Activated CD4-positive, alpha-beta memory T cell treated with anti-CD3 and anti-CD28 coated beads, Interleukin-2, amount 10 ng/mL, durations not matched to agents 7 days and 5 days (primary cell): ENCODE data around the gene CD200. TPM values are rescaled to one million over a fixed set of nuclear protein-coding genes. Genes with fewer than 3 reads are reported as not detected.
A peak's percentile ranks its signal among the peaks of the same experiment; 100 is the strongest.

ENCODE experiments used
- CTCF ChIA-PET: fragments of 350-600 bp; sonication (Branson Sonifier 250); formaldehyde crosslinking; loops from one replicate; lab custom pipeline; 2021; ENCODE audit warnings: antibody characterized with exemption, inconsistent platforms; lab: Charles Lee
- POLR2A ChIA-PET: fragments of 350-600 bp; sonication (Branson Sonifier 250); formaldehyde crosslinking; loops from one replicate; lab custom pipeline; 2021; ENCODE audit warnings: antibody characterized with exemption; lab: Charles Lee
- DNase-seq: peaks from one replicate; pipeline ENCODE4 v3.0.0-alpha.2; 2020
- H3K27ac Mint-ChIP-seq: one replicate; pipeline ENCODE4 v1.8.0; 2021; ENCODE audit warnings: mild to moderate bottlenecking, mixed read lengths
- H3K27me3 Mint-ChIP-seq: one replicate; pipeline ENCODE4 v1.8.0; 2021; ENCODE audit warnings: mixed read lengths
- H3K36me3 Mint-ChIP-seq: one replicate; pipeline ENCODE4 v1.8.0; 2021; ENCODE audit warnings: low read depth, mixed read lengths
- H3K4me1 Mint-ChIP-seq: one replicate; pipeline ENCODE4 v1.8.0; 2021; ENCODE audit warnings: mixed read lengths
- H3K4me3 Mint-ChIP-seq: one replicate; pipeline ENCODE4 v1.8.0; 2021; ENCODE audit warnings: mild to moderate bottlenecking, mixed read lengths
- H3K9me3 Mint-ChIP-seq: one replicate; pipeline ENCODE4 v1.8.0; 2021; ENCODE audit warnings: mixed read lengths
- total RNA-seq, 2 experiments: library from RNA; stranded (reverse); gene quantifications; one replicate each; pipeline ENCODE4 v1.2.3, GENCODE V29; 2021

CD200 gene
- total RNA-seq, 2 experiments from 2014 or later, result 9.1 to 9.2 TPM

- CTCF ChIA-PET, result interaction anchor here (2.2 kb wide), 1 partner anchor 19 kb away, joined by 7 read pairs; the partner anchor contains the start of gene CD200
- no peaks in the 10 kb centered on the region for H3K27me3 Mint-ChIP-seq
These were observed 18.9 kb downstream of the CD200 start for GRCh38 chr3:112351823-112352222.

GRCh38 chr3:112352720-112353119 is 19.8 kb downstream of the CD200 start:
- H3K4me3 Mint-ChIP-seq, result no peak overlapping the region
- DNase-seq, result no peak
- H3K4me1 Mint-ChIP-seq, result peaks cover 12% of the 10 kb centered on the region
- no peaks in the 10 kb centered on the region for H3K27me3 Mint-ChIP-seq
- ChIA-PET POLR2A (no interaction called here), CTCF (interaction anchor here (0.7 to 1.7 kb wide), 3 partner anchors 10 to 627 kb away, joined by 3 to 5 read pairs (median 3); no protein-coding TSS in a partner anchor)
- no peak overlapping the region for H3K27ac Mint-ChIP-seq
- peaks cover 48% of the 10 kb centered on the region for H3K36me3 Mint-ChIP-seq
- H3K9me3 Mint-ChIP-seq, result no peaks in the 10 kb centered on the region

More at GRCh38 chr3:112351823-112352222, 18.9 kb downstream of the CD200 start:
- no peak for DNase-seq
- H3K27ac Mint-ChIP-seq, result no peak overlapping the region
- H3K4me3 Mint-ChIP-seq, result no peak overlapping the region
- H3K36me3 Mint-ChIP-seq, result peaks cover 57% of the 10 kb centered on the region
- peaks cover 9% of the 10 kb centered on the region for H3K4me1 Mint-ChIP-seq
- POLR2A ChIA-PET, result no interaction called here
- no peaks in the 10 kb centered on the region for H3K9me3 Mint-ChIP-seq

- CTCF ChIA-PET, result interaction anchor here (0.7 to 1.7 kb wide), 3 partner anchors 9 to 626 kb away, joined by 3 to 5 read pairs (median 3); no protein-coding TSS in a partner anchor
- peaks cover 17% of the 10 kb centered on the region for H3K4me1 Mint-ChIP-seq
- no peak for DNase-seq
- POLR2A ChIA-PET, result no interaction called here
- no peaks in the 10 kb centered on the region for H3K27me3 Mint-ChIP-seq
- no peaks in the 10 kb centered on the region for H3K9me3 Mint-ChIP-seq
- H3K36me3 Mint-ChIP-seq, result peaks cover 42% of the 10 kb centered on the region
- no peak overlapping the region for H3K4me3 Mint-ChIP-seq
- no peak overlapping the region for H3K27ac Mint-ChIP-seq
These were observed 20.4 kb downstream of the CD200 start for GRCh38 chr3:112353365-112353764.

GRCh38 chr3:112354642-112355306 is 21.8 kb downstream of the CD200 start:
- no peaks in the 10 kb centered on the region for H3K27me3 Mint-ChIP-seq
- peaks cover 39% of the 10 kb centered on the region for H3K36me3 Mint-ChIP-seq
- H3K27ac Mint-ChIP-seq, result no peak overlapping the region
- ChIA-PET POLR2A (no interaction called here), CTCF (no interaction called here)
- H3K9me3 Mint-ChIP-seq, result no peaks in the 10 kb centered on the region
- H3K4me1 Mint-ChIP-seq, result peaks cover 27% of the 10 kb centered on the region
- DNase-seq, result no peak
- H3K4me3 Mint-ChIP-seq, result no peak overlapping the region

- peaks cover 34% of the 10 kb centered on the region for H3K36me3 Mint-ChIP-seq
- no peak overlapping the region for H3K27ac Mint-ChIP-seq
- no peak overlapping the region for H3K4me3 Mint-ChIP-seq
- CTCF ChIA-PET, result no interaction called here
- no peaks in the 10 kb centered on the region for H3K9me3 Mint-ChIP-seq
- H3K27me3 Mint-ChIP-seq, result no peaks in the 10 kb centered on the region
- no peak for DNase-seq
- POLR2A ChIA-PET, result no interaction called here
- H3K4me1 Mint-ChIP-seq, result peaks cover 25% of the 10 kb centered on the region
These were observed 22.3 kb downstream of the CD200 start for GRCh38 chr3:112355307-112355687.

GRCh38 chr3:112357930-112358780 is 25.2 kb downstream of the CD200 start:
- ChIA-PET POLR2A (interaction anchor here (1.1 to 1.5 kb wide), 2 partner anchors 25 to 141 kb away, joined by 4 to 6 read pairs; partner anchors contain the start of genes BTLA and CD200), CTCF (no interaction called here)
- H3K9me3 Mint-ChIP-seq, result no peaks in the 10 kb centered on the region
- DNase-seq, result peak; percentile 40
- peaks cover 23% of the 10 kb centered on the region for H3K36me3 Mint-ChIP-seq
- H3K27me3 Mint-ChIP-seq, result no peaks in the 10 kb centered on the region
- peaks cover 23% of the 10 kb centered on the region for H3K4me1 Mint-ChIP-seq
- H3K27ac Mint-ChIP-seq, result peak overlapping the region; percentile 64
- peak overlapping the region; percentile 44 for H3K4me3 Mint-ChIP-seq

- ChIA-PET CTCF (no interaction called here), POLR2A (interaction anchor here (0.8 kb wide), 1 partner anchor 27 kb away, joined by 3 read pairs; no protein-coding TSS in a partner anchor)
- peaks cover 40% of the 10 kb centered on the region for H3K4me1 Mint-ChIP-seq
- H3K27ac Mint-ChIP-seq, result no peak overlapping the region
- no peaks in the 10 kb centered on the region for H3K9me3 Mint-ChIP-seq
- no peaks in the 10 kb centered on the region for H3K27me3 Mint-ChIP-seq
- peaks cover 22% of the 10 kb centered on the region for H3K36me3 Mint-ChIP-seq
- no peak for DNase-seq
- no peak overlapping the region for H3K4me3 Mint-ChIP-seq
These were observed 27.6 kb downstream of the CD200 start for GRCh38 chr3:112360561-112360960.

GRCh38 chr3:112362221-112362620 is 29.3 kb downstream of the CD200 start:
- DNase-seq, result no peak
- ChIA-PET POLR2A (interaction anchor here (3.7 kb wide), 1 partner anchor 28 kb away, joined by 13 read pairs; the partner anchor contains the start of gene CD200), CTCF (interaction anchor here (0.9 to 1.8 kb wide), 2 partner anchors 9 to 29 kb away, joined by 4 to 5 read pairs; partner anchors contain the start of gene CD200)
- Mint-ChIP-seq H3K27me3 (no peaks in the 10 kb centered on the region), H3K36me3 (peaks cover 29% of the 10 kb centered on the region), H3K4me3 (no peak overlapping the region), H3K9me3 (no peaks in the 10 kb centered on the region), H3K27ac (no peak overlapping the region), H3K4me1 (peaks cover 43% of the 10 kb centered on the region)

GRCh38 chr3:112364291-112364690 is 31.3 kb downstream of the CD200 start:
- Mint-ChIP-seq H3K27ac (peak overlapping the region; percentile 24), H3K9me3 (no peaks in the 10 kb centered on the region), H3K36me3 (peaks cover 29% of the 10 kb centered on the region), H3K4me3 (peak overlapping the region; percentile 0), H3K4me1 (peaks cover 23% of the 10 kb centered on the region), H3K27me3 (no peaks in the 10 kb centered on the region)
- CTCF ChIA-PET, result interaction anchor here (0.5 to 1.3 kb wide), 2 partner anchors 71 to 154 kb away, joined by 3 to 5 read pairs; no protein-coding TSS in a partner anchor
- no peak for DNase-seq
- POLR2A ChIA-PET, result interaction anchor here (3.7 kb wide), 1 partner anchor 31 kb away, joined by 13 read pairs; the partner anchor contains the start of gene CD200

- POLR2A ChIA-PET, result interaction anchor here (1.2 to 3.7 kb wide), 2 partner anchors 26 to 31 kb away, joined by 3 to 13 read pairs; partner anchors contain the start of gene CD200
- H3K36me3 Mint-ChIP-seq, result peaks cover 29% of the 10 kb centered on the region
- H3K4me3 Mint-ChIP-seq, result no peak overlapping the region
- DNase-seq, result no peak
- no peaks in the 10 kb centered on the region for H3K27me3 Mint-ChIP-seq
- peaks cover 22% of the 10 kb centered on the region for H3K4me1 Mint-ChIP-seq
- no peak overlapping the region for H3K27ac Mint-ChIP-seq
- CTCF ChIA-PET, result interaction anchor here (1.3 kb wide), 1 partner anchor 72 kb away, joined by 5 read pairs; no protein-coding TSS in a partner anchor
- no peaks in the 10 kb centered on the region for H3K9me3 Mint-ChIP-seq
These were observed 32.1 kb downstream of the CD200 start for GRCh38 chr3:112365035-112365434.

GRCh38 chr3:112365636-112366035 is 32.7 kb downstream of the CD200 start:
- no peaks in the 10 kb centered on the region for H3K9me3 Mint-ChIP-seq
- H3K4me1 Mint-ChIP-seq, result peaks cover 22% of the 10 kb centered on the region
- H3K27ac Mint-ChIP-seq, result peak overlapping the region; percentile 0
- H3K36me3 Mint-ChIP-seq, result peaks cover 27% of the 10 kb centered on the region
- ChIA-PET CTCF (no interaction called here), POLR2A (interaction anchor here (1.2 to 1.7 kb wide), 2 partner anchors 11 to 25 kb away, joined by 3 to 4 read pairs; no protein-coding TSS in a partner anchor)
- H3K27me3 Mint-ChIP-seq, result no peaks in the 10 kb centered on the region
- H3K4me3 Mint-ChIP-seq, result no peak overlapping the region
- DNase-seq, result no peak

GRCh38 chr3:112366522-112366921 is 33.6 kb downstream of the CD200 start:
- ChIA-PET POLR2A (interaction anchor here (1.2 to 1.7 kb wide), 2 partner anchors 10 to 24 kb away, joined by 3 to 4 read pairs; no protein-coding TSS in a partner anchor), CTCF (no interaction called here)
- no peak overlapping the region for H3K27ac Mint-ChIP-seq
- H3K4me1 Mint-ChIP-seq, result peaks cover 22% of the 10 kb centered on the region
- H3K36me3 Mint-ChIP-seq, result peaks cover 22% of the 10 kb centered on the region
- H3K4me3 Mint-ChIP-seq, result no peak overlapping the region
- H3K9me3 Mint-ChIP-seq, result no peaks in the 10 kb centered on the region
- no peaks in the 10 kb centered on the region for H3K27me3 Mint-ChIP-seq
- no peak for DNase-seq
